ENCODE data around the gene BTNL9. TPM values are rescaled to one million over a fixed set of nuclear protein-coding genes. Genes with fewer than 3 reads are reported as not detected.

Gene BTNL9
- total and polyA plus RNA-seq, 9 of the 15 experiments (the other 6 are each of a cell fraction or from before 2014, with no cell fraction given), result 3.7 to 86.7 (median 29.4) TPM

DNA sequence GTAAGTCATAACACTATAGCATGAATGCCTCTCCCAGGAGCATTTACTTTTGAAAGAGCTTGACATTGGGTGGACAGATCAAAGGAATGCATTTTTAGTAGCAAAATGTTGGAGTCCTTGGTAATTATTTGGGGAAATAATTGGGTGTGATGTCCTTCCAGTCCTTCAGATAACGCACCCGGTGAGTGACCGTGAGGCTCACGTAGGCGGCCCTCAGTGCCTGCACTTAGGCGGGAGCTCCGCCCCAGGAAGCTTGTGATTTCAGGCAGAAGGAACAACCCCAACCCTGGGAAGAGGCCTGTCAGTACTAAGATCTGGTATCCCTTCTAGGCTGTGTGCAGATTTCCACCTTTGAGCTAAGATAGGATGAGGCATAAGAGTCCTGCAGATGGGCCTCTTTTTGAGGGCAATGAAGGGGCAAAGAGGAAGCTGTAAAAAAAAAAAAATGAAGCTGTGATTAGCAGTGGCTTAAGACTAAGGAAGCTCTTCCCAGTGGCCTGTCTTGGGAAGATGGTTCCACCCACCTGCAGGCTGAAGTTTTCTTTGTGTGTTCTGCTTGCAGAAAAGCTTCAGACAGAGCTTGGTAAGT is 14.9 kb downstream of the BTNL9 start (continued):
- TF ChIP-seq, protein P1, sequence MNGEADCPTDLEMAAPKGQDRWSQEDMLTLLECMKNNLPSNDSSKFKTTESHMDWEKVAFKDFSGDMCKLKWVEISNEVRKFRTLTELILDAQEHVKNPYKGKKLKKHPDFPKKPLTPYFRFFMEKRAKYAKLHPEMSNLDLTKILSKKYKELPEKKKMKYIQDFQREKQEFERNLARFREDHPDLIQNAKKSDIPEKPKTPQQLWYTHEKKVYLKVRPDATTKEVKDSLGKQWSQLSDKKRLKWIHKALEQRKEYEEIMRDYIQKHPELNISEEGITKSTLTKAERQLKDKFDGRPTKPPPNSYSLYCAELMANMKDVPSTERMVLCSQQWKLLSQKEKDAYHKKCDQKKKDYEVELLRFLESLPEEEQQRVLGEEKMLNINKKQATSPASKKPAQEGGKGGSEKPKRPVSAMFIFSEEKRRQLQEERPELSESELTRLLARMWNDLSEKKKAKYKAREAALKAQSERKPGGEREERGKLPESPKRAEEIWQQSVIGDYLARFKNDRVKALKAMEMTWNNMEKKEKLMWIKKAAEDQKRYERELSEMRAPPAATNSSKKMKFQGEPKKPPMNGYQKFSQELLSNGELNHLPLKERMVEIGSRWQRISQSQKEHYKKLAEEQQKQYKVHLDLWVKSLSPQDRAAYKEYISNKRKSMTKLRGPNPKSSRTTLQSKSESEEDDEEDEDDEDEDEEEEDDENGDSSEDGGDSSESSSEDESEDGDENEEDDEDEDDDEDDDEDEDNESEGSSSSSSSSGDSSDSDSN (IDR thresholded peaks at IDR 0.05; ENCODE audit: borderline replicate concordance in 1 of 2, low read depth in 2 of 2, low read length in 2 of 2), result peak; percentile 54 to 61; a peak in 1 of 4 replicates
- TF ChIP-seq RFX7 (CRISPR knock-in tag; IDR thresholded peaks at IDR 0.05) (no peak), ZKSCAN8 (CRISPR knock-in tag; IDR thresholded peaks at IDR 0.05) (no peak), ARID2 (IDR thresholded peaks at IDR 0.05) (no peak), RBM25 (IDR thresholded peaks at IDR 0.05; ENCODE audit: low read depth, low read length, severe bottlenecking) (no peak), BRCA1 (IDR thresholded peaks at IDR 0.05) (no peak), BRCA1 (CRISPR knock-in tag; IDR thresholded peaks at IDR 0.05) (no peak), ADNP (tag; IDR thresholded peaks at IDR 0.05) (no peak), EGR1 (conservative IDR thresholded peaks at IDR 0.05) (peak; percentile 34; the same call in 1 of the 2 replicates), CBFA2T3 (IDR thresholded peaks at IDR 0.05) (0 out of 2 replicates have a peak, but pooled peaks have one; percentile 2), PYGO2 (tag; IDR thresholded peaks at IDR 0.05) (no peak), HMG20A (CRISPR knock-in tag; conservative IDR thresholded peaks at IDR 0.05) (no peak), ZNF79 (CRISPR knock-in tag; IDR thresholded peaks at IDR 0.05; ENCODE audit: low read depth) (no peak), ZBTB8A (IDR thresholded peaks at IDR 0.05; ENCODE audit: partially characterized antibody) (no peak), HSF4 (CRISPR knock-in tag; IDR thresholded peaks at IDR 0.05; ENCODE audit: borderline replicate concordance) (no peak), CTBP1 (IDR thresholded peaks at IDR 0.05; ENCODE audit: borderline replicate concordance) (peak; percentile 46; the same call in 1 of the 2 replicates), ZSCAN32 (CRISPR knock-in tag; IDR thresholded peaks at IDR 0.05) (no peak)
- TF ChIP-seq, protein P2, sequence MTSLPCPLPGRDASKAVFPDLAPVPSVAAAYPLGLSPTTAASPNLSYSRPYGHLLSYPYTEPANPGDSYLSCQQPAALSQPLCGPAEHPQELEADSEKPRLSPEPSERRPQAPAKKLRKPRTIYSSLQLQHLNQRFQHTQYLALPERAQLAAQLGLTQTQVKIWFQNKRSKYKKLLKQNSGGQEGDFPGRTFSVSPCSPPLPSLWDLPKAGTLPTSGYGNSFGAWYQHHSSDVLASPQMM (CRISPR knock-in tag; IDR thresholded peaks at IDR 0.05), result no peak
- TF ChIP-seq, protein P3, sequence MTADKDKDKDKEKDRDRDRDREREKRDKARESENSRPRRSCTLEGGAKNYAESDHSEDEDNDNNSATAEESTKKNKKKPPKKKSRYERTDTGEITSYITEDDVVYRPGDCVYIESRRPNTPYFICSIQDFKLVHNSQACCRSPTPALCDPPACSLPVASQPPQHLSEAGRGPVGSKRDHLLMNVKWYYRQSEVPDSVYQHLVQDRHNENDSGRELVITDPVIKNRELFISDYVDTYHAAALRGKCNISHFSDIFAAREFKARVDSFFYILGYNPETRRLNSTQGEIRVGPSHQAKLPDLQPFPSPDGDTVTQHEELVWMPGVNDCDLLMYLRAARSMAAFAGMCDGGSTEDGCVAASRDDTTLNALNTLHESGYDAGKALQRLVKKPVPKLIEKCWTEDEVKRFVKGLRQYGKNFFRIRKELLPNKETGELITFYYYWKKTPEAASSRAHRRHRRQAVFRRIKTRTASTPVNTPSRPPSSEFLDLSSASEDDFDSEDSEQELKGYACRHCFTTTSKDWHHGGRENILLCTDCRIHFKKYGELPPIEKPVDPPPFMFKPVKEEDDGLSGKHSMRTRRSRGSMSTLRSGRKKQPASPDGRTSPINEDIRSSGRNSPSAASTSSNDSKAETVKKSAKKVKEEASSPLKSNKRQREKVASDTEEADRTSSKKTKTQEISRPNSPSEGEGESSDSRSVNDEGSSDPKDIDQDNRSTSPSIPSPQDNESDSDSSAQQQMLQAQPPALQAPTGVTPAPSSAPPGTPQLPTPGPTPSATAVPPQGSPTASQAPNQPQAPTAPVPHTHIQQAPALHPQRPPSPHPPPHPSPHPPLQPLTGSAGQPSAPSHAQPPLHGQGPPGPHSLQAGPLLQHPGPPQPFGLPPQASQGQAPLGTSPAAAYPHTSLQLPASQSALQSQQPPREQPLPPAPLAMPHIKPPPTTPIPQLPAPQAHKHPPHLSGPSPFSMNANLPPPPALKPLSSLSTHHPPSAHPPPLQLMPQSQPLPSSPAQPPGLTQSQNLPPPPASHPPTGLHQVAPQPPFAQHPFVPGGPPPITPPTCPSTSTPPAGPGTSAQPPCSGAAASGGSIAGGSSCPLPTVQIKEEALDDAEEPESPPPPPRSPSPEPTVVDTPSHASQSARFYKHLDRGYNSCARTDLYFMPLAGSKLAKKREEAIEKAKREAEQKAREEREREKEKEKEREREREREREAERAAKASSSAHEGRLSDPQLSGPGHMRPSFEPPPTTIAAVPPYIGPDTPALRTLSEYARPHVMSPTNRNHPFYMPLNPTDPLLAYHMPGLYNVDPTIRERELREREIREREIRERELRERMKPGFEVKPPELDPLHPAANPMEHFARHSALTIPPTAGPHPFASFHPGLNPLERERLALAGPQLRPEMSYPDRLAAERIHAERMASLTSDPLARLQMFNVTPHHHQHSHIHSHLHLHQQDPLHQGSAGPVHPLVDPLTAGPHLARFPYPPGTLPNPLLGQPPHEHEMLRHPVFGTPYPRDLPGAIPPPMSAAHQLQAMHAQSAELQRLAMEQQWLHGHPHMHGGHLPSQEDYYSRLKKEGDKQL (CRISPR knock-in tag; IDR thresholded peaks at IDR 0.05; ENCODE audit: borderline replicate concordance), result no peak
- TF ChIP-seq, protein P4, sequence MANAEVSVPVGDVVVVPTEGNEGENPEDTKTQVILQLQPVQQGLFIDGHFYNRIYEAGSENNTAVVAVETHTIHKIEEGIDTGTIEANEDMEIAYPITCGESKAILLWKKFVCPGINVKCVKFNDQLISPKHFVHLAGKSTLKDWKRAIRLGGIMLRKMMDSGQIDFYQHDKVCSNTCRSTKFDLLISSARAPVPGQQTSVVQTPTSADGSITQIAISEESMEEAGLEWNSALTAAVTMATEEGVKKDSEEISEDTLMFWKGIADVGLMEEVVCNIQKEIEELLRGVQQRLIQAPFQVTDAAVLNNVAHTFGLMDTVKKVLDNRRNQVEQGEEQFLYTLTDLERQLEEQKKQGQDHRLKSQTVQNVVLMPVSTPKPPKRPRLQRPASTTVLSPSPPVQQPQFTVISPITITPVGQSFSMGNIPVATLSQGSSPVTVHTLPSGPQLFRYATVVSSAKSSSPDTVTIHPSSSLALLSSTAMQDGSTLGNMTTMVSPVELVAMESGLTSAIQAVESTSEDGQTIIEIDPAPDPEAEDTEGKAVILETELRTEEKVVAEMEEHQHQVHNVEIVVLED (CRISPR knock-in tag; IDR thresholded peaks at IDR 0.05), result no peak
